H1 (cell line): Measurements from ENCODE around the gene SOBP. TPM values are rescaled to one million over a fixed set of nuclear protein-coding genes. Genes with fewer than 3 reads are reported as not detected.

Experiments used
- CTCF ChIA-PET: fragments of 300-600 bp; sonication (Branson Sonifier 250); formaldehyde crosslinking; loops from one replicate; lab custom pipeline; 2021; ENCODE audit not compliant: partially characterized antibody; lab: Charles Lee
- POLR2A ChIA-PET: fragments of 300-600 bp; sonication (Branson Sonifier 250); formaldehyde crosslinking; loops from one replicate; lab custom pipeline; 2021; ENCODE audit warnings: inconsistent platforms; ENCODE audit not compliant: partially characterized antibody; lab: Charles Lee
- DNase-seq, 2 experiments: peaks; one replicate each; pipeline versions ENCODE4 v3.0.0 to v3.0.0-alpha.2; 2010 to 2022; ENCODE audit warnings: low spot score in 2 of 2, low read depth in 1 of 2, mixed read lengths in 1 of 2
- FAIRE-seq: peaks from 2 replicates; lab custom pipeline; 2011; peaks lifted over from hg19 to GRCh38; lab: Jason Lieb, UNC
- H2AFZ ChIP-seq: 2 replicates; pipeline ENCODE4 v1.8.1; 2012; ENCODE audit warnings: low read length, inconsistent platforms
- H2AK5ac ChIP-seq: 2 replicates; pipeline ENCODE4 v1.6.1; 2013; ENCODE audit warnings: low read depth, low read length
- H2BK120ac ChIP-seq: replicated peaks from 2 replicates; pipeline ENCODE3; 2013; ENCODE audit warnings: low read depth, low read length, inconsistent platforms
- H2BK12ac ChIP-seq: 2 replicates; pipeline ENCODE4 v1.6.1; 2013; ENCODE audit warnings: low read depth, low read length
- H2BK15ac ChIP-seq: 2 replicates; pipeline ENCODE4 v1.6.1; 2013; ENCODE audit warnings: low read length
- H2BK20ac ChIP-seq: 2 replicates; pipeline ENCODE4 v1.6.1; 2013; ENCODE audit warnings: low read length
- H2BK5ac ChIP-seq: 2 replicates; pipeline ENCODE4 v1.6.1; 2013; ENCODE audit warnings: low read depth, low read length
- H3K14ac ChIP-seq: 2 replicates; pipeline ENCODE4 v1.6.1; 2013; ENCODE audit warnings: inconsistent platforms; ENCODE audit not compliant: insufficient read length
- H3K18ac ChIP-seq: 2 replicates; pipeline ENCODE4 v1.6.1; 2013; ENCODE audit warnings: low read length; ENCODE audit errors: extremely low read depth
- H3K23ac ChIP-seq: 2 replicates; pipeline ENCODE4 v1.6.1; 2013; ENCODE audit warnings: inconsistent platforms; ENCODE audit not compliant: insufficient read length
- H3K23me2 ChIP-seq: 2 replicates; pipeline ENCODE4 v1.6.1; 2013; ENCODE audit warnings: low read depth, low read length
- H3K27ac ChIP-seq: 2 replicates; pipeline ENCODE4 v1.6.1; 2011; ENCODE audit warnings: low read depth, low read length, inconsistent platforms
- H3K27me3 ChIP-seq, 4 experiments: replicated peaks in 1 of 4; 1 replicate in 1 of 4; 2 replicates in 3 of 4; pipeline versions ENCODE4 v1.6.1 to v1.8.1; 2011 to 2013; ENCODE audit warnings: low read length in 3 of 4, mild to moderate bottlenecking in 3 of 4, inconsistent platforms in 2 of 4, mixed read lengths in 2 of 4, moderate library complexity in 1 of 4; ENCODE audit not compliant: control insufficient read depth in 3 of 4, insufficient read depth in 3 of 4; ENCODE audit errors: extremely low read depth in 1 of 4
- H3K36me3 ChIP-seq, 4 experiments: 2 replicates each; pipeline versions ENCODE4 v1.6.1 to v1.8.1; 2011 to 2013; ENCODE audit warnings: mild to moderate bottlenecking in 4 of 4, low read length in 3 of 4, moderate library complexity in 2 of 4, control low read depth in 1 of 4, inconsistent platforms in 1 of 4; ENCODE audit not compliant: insufficient read depth in 4 of 4, control insufficient read depth in 2 of 4
- H3K4ac ChIP-seq: replicated peaks from 2 replicates; pipeline ENCODE3; 2013; ENCODE audit warnings: low read length, low read depth, mixed read lengths, inconsistent platforms; ENCODE audit not compliant: insufficient read length
- H3K4me1 ChIP-seq, 4 experiments: replicated peaks in 1 of 4; 1 replicate in 1 of 4; 2 replicates in 3 of 4; pipeline versions ENCODE4 v1.6.1 to v1.8.1; 2011 to 2013; ENCODE audit warnings: low read length in 3 of 4, inconsistent platforms in 2 of 4, mixed read lengths in 1 of 4; ENCODE audit not compliant: insufficient read depth in 4 of 4, control insufficient read depth in 3 of 4
- H3K4me2 ChIP-seq, 2 experiments: 2 replicates each; pipeline versions ENCODE4 v1.6.1 to v1.8.1; 2011 to 2013; ENCODE audit warnings: low read depth in 2 of 2, low read length in 2 of 2, control low read depth in 1 of 2, inconsistent platforms in 1 of 2, mild to moderate bottlenecking in 1 of 2; ENCODE audit not compliant: insufficient read depth in 1 of 2
- H3K4me3 ChIP-seq, 4 experiments: fragments of 200-600, 300-600 bp in 1 of 4; sonication (generic), shearing (Covaris generic), sonication (Bioruptor Twin) in 1 of 4; 2 replicates each; pipeline versions ENCODE4 v1.5.1 to v1.8.1; 2011 to 2016; ENCODE audit warnings: low read length in 4 of 4, low read depth in 3 of 4, control low read depth in 2 of 4, inconsistent platforms in 2 of 4, mild to moderate bottlenecking in 2 of 4, mixed read lengths in 1 of 4, moderate library complexity in 1 of 4; ENCODE audit not compliant: insufficient read depth in 2 of 4; ENCODE audit errors: extremely low read depth in 1 of 4
- H3K56ac ChIP-seq: replicated peaks from 2 replicates; pipeline ENCODE3; 2013; ENCODE audit warnings: low read depth, mild to moderate bottlenecking, mixed read lengths, low read length, inconsistent platforms; ENCODE audit not compliant: insufficient read length
- H3K79me1 ChIP-seq: 2 replicates; pipeline ENCODE4 v1.6.1; 2013; ENCODE audit warnings: low read depth, low read length, control low read depth
- H3K79me2 ChIP-seq, 2 experiments: 2 replicates each; pipeline versions ENCODE4 v1.6.1 to v1.8.1; 2012 to 2013; ENCODE audit warnings: low read length in 2 of 2, mild to moderate bottlenecking in 2 of 2, inconsistent platforms in 1 of 2; ENCODE audit not compliant: insufficient read depth in 2 of 2, control insufficient read depth in 1 of 2
- H3K9ac ChIP-seq, 4 experiments: replicated peaks in 1 of 4; 1 replicate in 1 of 4; 2 replicates in 3 of 4; pipeline versions ENCODE4 v1.6.1 to v1.8.1; 2011 to 2013; ENCODE audit warnings: low read depth in 3 of 4, low read length in 3 of 4, control low read depth in 2 of 4, mild to moderate bottlenecking in 2 of 4, moderate library complexity in 2 of 4, inconsistent platforms in 1 of 4; ENCODE audit errors: extremely low read depth in 1 of 4
- H3K9me3 ChIP-seq, 2 experiments: 2 replicates each; pipeline versions ENCODE4 v1.6.1 to v1.8.1; 2012 to 2013; ENCODE audit warnings: mild to moderate bottlenecking in 2 of 2, moderate library complexity in 2 of 2, control low read depth in 1 of 2, inconsistent platforms in 1 of 2, low read depth in 1 of 2, low read length in 1 of 2, mixed read lengths in 1 of 2; ENCODE audit not compliant: insufficient read depth in 2 of 2
- H4K20me1 ChIP-seq, 2 experiments: replicated peaks in 1 of 2; 2 replicates each; pipeline versions ENCODE3 to v1.8.1; 2011 to 2013; ENCODE audit warnings: inconsistent platforms in 2 of 2, low read length in 2 of 2, mild to moderate bottlenecking in 1 of 2; ENCODE audit not compliant: insufficient read depth in 2 of 2, control insufficient read depth in 1 of 2
- H4K5ac ChIP-seq: 2 replicates; pipeline ENCODE4 v1.6.1; 2013; ENCODE audit warnings: low read length, low read depth, mixed read lengths, inconsistent platforms; ENCODE audit not compliant: insufficient read length
- H4K8ac ChIP-seq: 2 replicates; pipeline ENCODE4 v1.8.0; 2013; ENCODE audit warnings: mild to moderate bottlenecking, moderate library complexity, low read length, inconsistent platforms; ENCODE audit not compliant: insufficient read depth; ENCODE audit errors: extremely low read depth
- H4K91ac ChIP-seq: replicated peaks from 2 replicates; pipeline ENCODE3; 2013; ENCODE audit warnings: low read length, mixed read lengths, inconsistent platforms; ENCODE audit not compliant: insufficient read length
- SRF ChIP-seq: IDR thresholded peaks from 2 replicates; pipeline ENCODE4 v1.6.1; 2011; ENCODE audit warnings: mild to moderate bottlenecking, low read depth, low read length, moderate library complexity
- WGBS, 2 experiments: shearing (Covaris generic) in 1 of 2; methylation state at CpG; one replicate each; pipeline versions ENCODE4 v1.1.6 to v1.1.7; 2013 to 2015; ENCODE audit warnings: low lambda C conversion rate in 2 of 2, mixed read lengths in 2 of 2, inconsistent platforms in 1 of 2, low coverage in 1 of 2, missing lambda C conversion rate in 1 of 2; ENCODE audit not compliant: insufficient replicate concordance in 2 of 2, insufficient coverage in 1 of 2, insufficient read length in 1 of 2; ENCODE audit errors: extremely low coverage in 1 of 2, missing lambda C conversion rate in 1 of 2; 5-methylcytosine and 5-hydroxymethylcytosine counted together
- polyA plus RNA-seq, 7 experiments: library from polyadenylated mRNA; depleted of rRNA in 3 of 7; stranded (reverse) in 5 of 7; unstranded in 2 of 7; fragments of >200 nt in 5 of 7; fragments of 200-250 nt in 2 of 7; gene quantifications; 1 replicate in 5 of 7; 2 replicates in 1 of 7; 4 replicates in 1 of 7; pipeline versions ENCODE4 v1.2.1 to v1.2.3, GENCODE V29; 2011 to 2013; ENCODE audit warnings: missing spikeins in 2 of 7, mixed read lengths in 2 of 7
- total RNA-seq: library from RNA; stranded (reverse); fragmentation: NEBNext Ultra II Directional; extraction: Animal tissue kit (Norgen Biotek cat#: 25700); gene quantifications from 2 replicates; pipeline ENCODE4 v1.2.1, GENCODE V29; 2021

The SOBP gene
- total and polyA plus RNA-seq, 2 of the 8 experiments (the other 6 are each of a cell fraction or from before 2014, with no cell fraction given): 0.45 to 6.2 TPM

DNA sequence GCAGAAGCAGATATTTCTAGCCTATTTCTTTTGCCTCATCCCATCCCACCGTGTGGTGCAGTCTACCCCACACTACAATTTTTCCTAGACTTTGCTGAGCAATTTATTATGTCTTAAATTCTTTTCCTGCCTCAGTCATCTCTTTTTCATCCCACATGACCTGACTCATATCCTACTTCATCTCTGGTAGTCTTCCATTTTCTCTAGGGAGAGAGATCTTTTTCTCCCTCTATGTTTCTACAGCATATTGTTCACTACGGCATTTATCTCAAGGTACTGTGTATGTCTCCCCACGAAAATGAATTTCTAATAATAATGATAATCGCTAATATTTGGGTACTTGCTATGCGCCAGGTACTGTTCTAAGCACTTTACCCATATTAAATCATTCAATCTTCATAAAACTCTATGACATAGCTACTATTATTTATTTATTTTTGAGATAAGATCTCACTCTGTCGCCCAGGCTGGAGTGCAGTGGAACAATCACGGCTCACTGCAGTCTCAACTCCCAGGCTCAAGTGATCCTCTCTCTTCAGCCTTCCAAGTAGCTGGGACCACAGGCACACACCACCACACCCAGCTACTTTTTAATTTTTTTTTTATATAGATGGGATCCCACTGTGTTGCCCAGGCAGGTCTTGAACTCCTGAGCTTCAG, 46.2 kb upstream of the SOBP start:
- no peak overlapping the region for H3K14ac ChIP-seq
- H3K79me2 ChIP-seq: peaks cover 0 to 12% of the 10 kb centered on the region in 2 experiments; a peak in 1 of 4 replicates
- no peak overlapping the region for H2BK5ac ChIP-seq
- no peak for TF ChIP-seq SRF
- H3K27me3 ChIP-seq: no peaks in the 10 kb centered on the region
- no peak overlapping the region for H2BK20ac ChIP-seq
- no peak overlapping the region for H3K18ac ChIP-seq
- H4K91ac ChIP-seq: no peak overlapping the region
- FAIRE-seq (no peak), DNase-seq (no peak)
- H3K23ac ChIP-seq: no peak overlapping the region
- H3K9ac ChIP-seq: no peak overlapping the region
- no peak overlapping the region for H3K56ac ChIP-seq
- 93% methylated on average over 7 of the region's 7 CpGs; no CpG with 5 or more reads in 1 of the 2 experiments for WGBS, 2 experiments
- H3K9me3 ChIP-seq: peaks cover 13 to 17% of the 10 kb centered on the region in 2 experiments
- no peak overlapping the region for H2AFZ ChIP-seq
- H4K20me1 ChIP-seq: no peaks in the 10 kb centered on the region
- H3K27ac ChIP-seq: no peak overlapping the region
- H3K4me3 ChIP-seq: no peak overlapping the region
- H3K4ac ChIP-seq: no peak overlapping the region
- no peak overlapping the region for H2BK12ac ChIP-seq
- POLR2A ChIA-PET: interaction anchor here (2.3 kb wide), 1 partner anchor 15 kb away, joined by 6 read pairs; the partner anchor contains the start of gene PDSS2
- H2BK15ac ChIP-seq: no peak overlapping the region
- no peak overlapping the region for H2AK5ac ChIP-seq
- H4K5ac ChIP-seq: no peak overlapping the region
- H4K8ac ChIP-seq: no peak overlapping the region
- H3K4me1 ChIP-seq: no peaks in the 10 kb centered on the region
- H3K4me2 ChIP-seq: no peak overlapping the region
- no peaks in the 10 kb centered on the region for H3K23me2 ChIP-seq
- H2BK120ac ChIP-seq: no peak overlapping the region
- H3K79me1 ChIP-seq: peaks cover 5% of the 10 kb centered on the region; the same call in 1 of the 2 replicates
- CTCF ChIA-PET: interaction anchor here (0.9 to 1.4 kb wide), 2 partner anchors 125 to 212 kb away, joined by 3 to 4 read pairs; no protein-coding TSS in a partner anchor
- no peaks in the 10 kb centered on the region; a peak in 1 of 8 replicates for H3K36me3 ChIP-seq
